Nephron progenitor cell (in vitro differentiated cells): Measurements from ENCODE around the gene TXNRD2.

ENCODE experiments used
- DNase-seq: peaks from one replicate; pipeline ENCODE4 v3.0.0; 2021
- H3K27ac Mint-ChIP-seq: 2 replicates; pipeline ENCODE4 v1.8.0; 2021; ENCODE audit warnings: mild to moderate bottlenecking, moderate library complexity, mixed read lengths
- H3K27me3 Mint-ChIP-seq: 2 replicates; pipeline ENCODE4 v1.8.0; 2021; ENCODE audit warnings: mild to moderate bottlenecking, low read depth, mixed read lengths; ENCODE audit not compliant: poor library complexity
- H3K36me3 Mint-ChIP-seq: 2 replicates; pipeline ENCODE4 v1.8.0; 2021; ENCODE audit warnings: low read depth, mixed read lengths
- H3K4me1 Mint-ChIP-seq: 2 replicates; pipeline ENCODE4 v1.8.0; 2021; ENCODE audit warnings: mixed read lengths
- H3K4me3 Mint-ChIP-seq: 2 replicates; pipeline ENCODE4 v1.8.0; 2021; ENCODE audit warnings: mild to moderate bottlenecking, moderate library complexity, mixed read lengths
- H3K9me3 Mint-ChIP-seq: 2 replicates; pipeline ENCODE4 v1.8.0; 2021; ENCODE audit warnings: mild to moderate bottlenecking, moderate library complexity, mixed read lengths
- TF ChIP-seq, protein P1 (sequence below): fragments of 200-600 bp; sonication (generic); IDR thresholded peaks from 2 replicates; pipeline ENCODE4 v1.5.0; 2021; ENCODE audit warnings: antibody characterized with exemption

Gene TXNRD2

DNA sequence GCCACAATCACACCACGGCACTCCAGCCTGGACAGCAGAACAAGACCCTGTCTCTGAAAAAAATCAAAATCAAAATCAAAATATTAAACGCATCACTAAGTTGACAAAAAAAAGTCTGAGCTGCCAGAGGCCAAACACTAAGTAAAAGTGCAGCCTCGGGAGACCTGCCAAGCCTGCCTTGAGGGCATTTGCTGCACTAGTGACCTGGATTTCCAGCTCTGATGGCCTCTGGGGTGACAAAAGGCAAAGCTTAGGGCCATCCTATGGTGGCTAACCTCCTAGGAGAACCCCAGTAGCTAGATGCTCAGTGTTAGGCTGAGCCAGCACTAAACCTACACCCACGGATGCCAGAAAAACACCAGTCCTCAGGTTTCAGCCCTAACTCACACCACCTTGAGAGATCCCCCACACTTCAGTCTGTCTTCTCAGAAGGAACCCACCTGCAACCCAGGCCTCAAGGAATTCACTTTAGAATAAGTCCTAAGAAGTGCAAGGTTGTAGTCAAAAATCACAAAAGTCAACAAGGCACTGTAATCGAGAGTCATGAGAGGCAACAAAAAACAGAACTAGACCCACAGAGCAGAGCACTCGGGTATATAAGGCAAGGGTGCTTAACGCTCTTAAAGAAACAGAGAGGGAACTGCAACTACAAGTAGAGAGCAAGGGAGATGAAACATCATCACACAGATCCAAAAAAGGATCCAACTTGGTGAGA, 115.6 kb downstream of the TXNRD2 start:
- H3K4me1 Mint-ChIP-seq, result peaks cover 6% of the 10 kb centered on the region
- H3K27ac Mint-ChIP-seq, result no peak overlapping the region
- no peak overlapping the region for H3K4me3 Mint-ChIP-seq
- H3K36me3 Mint-ChIP-seq, result peaks cover 13% of the 10 kb centered on the region
- peaks cover 12% of the 10 kb centered on the region for H3K9me3 Mint-ChIP-seq
- TF ChIP-seq, protein P1, sequence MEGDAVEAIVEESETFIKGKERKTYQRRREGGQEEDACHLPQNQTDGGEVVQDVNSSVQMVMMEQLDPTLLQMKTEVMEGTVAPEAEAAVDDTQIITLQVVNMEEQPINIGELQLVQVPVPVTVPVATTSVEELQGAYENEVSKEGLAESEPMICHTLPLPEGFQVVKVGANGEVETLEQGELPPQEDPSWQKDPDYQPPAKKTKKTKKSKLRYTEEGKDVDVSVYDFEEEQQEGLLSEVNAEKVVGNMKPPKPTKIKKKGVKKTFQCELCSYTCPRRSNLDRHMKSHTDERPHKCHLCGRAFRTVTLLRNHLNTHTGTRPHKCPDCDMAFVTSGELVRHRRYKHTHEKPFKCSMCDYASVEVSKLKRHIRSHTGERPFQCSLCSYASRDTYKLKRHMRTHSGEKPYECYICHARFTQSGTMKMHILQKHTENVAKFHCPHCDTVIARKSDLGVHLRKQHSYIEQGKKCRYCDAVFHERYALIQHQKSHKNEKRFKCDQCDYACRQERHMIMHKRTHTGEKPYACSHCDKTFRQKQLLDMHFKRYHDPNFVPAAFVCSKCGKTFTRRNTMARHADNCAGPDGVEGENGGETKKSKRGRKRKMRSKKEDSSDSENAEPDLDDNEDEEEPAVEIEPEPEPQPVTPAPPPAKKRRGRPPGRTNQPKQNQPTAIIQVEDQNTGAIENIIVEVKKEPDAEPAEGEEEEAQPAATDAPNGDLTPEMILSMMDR, result no peak
- H3K27me3 Mint-ChIP-seq, result no peaks in the 10 kb centered on the region
- no peak for DNase-seq
